NK-92 treated with Interleukin-12 subunit alpha and Interleukin-12 subunit beta, amount 100 ng/mL, for 24 hours (cell line): ENCODE data around the gene CCDC74B.
"Not testable (repeated sequence)": the region's sequence is repeated elsewhere in the genome, so short reads cannot be mapped to it uniquely, and the experiment has no call there.

ENCODE experiments used
- DNase-seq: peaks from one replicate; lab custom pipeline; 2025; lab: John Stamatoyannopoulos, UW

The CCDC74B gene

GRCh38 chr2:130102597-130103363 lies 42.1 kb downstream of the CCDC74B start:
- not testable (repeated sequence) for DNase-seq
